GM12878 (cell line): ENCODE measurements around the gene IRAK4. TPM values are rescaled to one million over a fixed set of nuclear protein-coding genes. Genes with fewer than 3 reads are reported as not detected.

ENCODE experiments used
- BHLHE40 ChIP-seq, 2 experiments: fragments of 450-650 bp in 1 of 2; IDR thresholded peaks; 2 replicates each; pipeline ENCODE4 v1.6.1; 2011 to 2017; ENCODE audit warnings: low read depth in 2 of 2, borderline replicate concordance in 1 of 2, improper control_type of control experiment in 1 of 2, low read length in 1 of 2, mild to moderate bottlenecking in 1 of 2
- CREB1 ChIP-seq: IDR thresholded peaks from 2 replicates; pipeline ENCODE4 v1.6.1; 2012; ENCODE audit warnings: low read depth, mild to moderate bottlenecking, inconsistent platforms
- EP300 ChIP-seq, 2 experiments: fragments of 150-350 bp in 1 of 2; IDR thresholded peaks; 2 replicates each; pipeline ENCODE4 v1.6.1; 2011 to 2012; ENCODE audit warnings: low read depth in 2 of 2, low read length in 2 of 2, borderline replicate concordance in 1 of 2, improper control_type of control experiment in 1 of 2, inconsistent platforms in 1 of 2; ENCODE audit not compliant: control insufficient read depth in 1 of 2
- ETV6 ChIP-seq, 2 experiments: fragments of 450-650 bp in 1 of 2; IDR thresholded peaks in 1 of 2; conservative IDR thresholded peaks in 1 of 2; 2 replicates each; pipeline ENCODE4 v1.6.1; 2014; ENCODE audit warnings: antibody characterized with exemption in 1 of 2, borderline replicate concordance in 1 of 2, low read depth in 1 of 2, mild to moderate bottlenecking in 1 of 2, moderate library complexity in 1 of 2
- FOXM1 ChIP-seq: IDR thresholded peaks from 2 replicates; pipeline ENCODE4 v1.6.1; 2012; ENCODE audit warnings: low read depth, mild to moderate bottlenecking, inconsistent platforms, low read length, moderate library complexity
- GATAD2B ChIP-seq: fragments of 450-650 bp; conservative IDR thresholded peaks from 2 replicates; pipeline ENCODE4 v1.6.1; 2017; ENCODE audit warnings: low read depth, mild to moderate bottlenecking, moderate library complexity
- JUNB ChIP-seq: IDR thresholded peaks from 2 replicates; pipeline ENCODE4 v1.6.1; 2016; ENCODE audit warnings: antibody characterized with exemption, mild to moderate bottlenecking
- JUND ChIP-seq: IDR thresholded peaks from 2 replicates; pipeline ENCODE4 v1.6.1; 2012; ENCODE audit warnings: low read depth, mild to moderate bottlenecking, low read length, improper control_type of control experiment, moderate library complexity
- KLF5 ChIP-seq: fragments of 450-650 bp; IDR thresholded peaks from 2 replicates; pipeline ENCODE4 v1.6.1; 2014; ENCODE audit warnings: mild to moderate bottlenecking; ENCODE audit not compliant: partially characterized antibody
- MEF2B ChIP-seq: fragments of 450-650 bp; IDR thresholded peaks from 2 replicates; pipeline ENCODE4 v1.6.1; 2018; ENCODE audit warnings: mild to moderate bottlenecking, moderate library complexity; ENCODE audit not compliant: partially characterized antibody, poor library complexity, severe bottlenecking
- MTA2 ChIP-seq: fragments of 450-650 bp; IDR thresholded peaks from 2 replicates; pipeline ENCODE4 v1.6.1; 2016; ENCODE audit warnings: low read depth, mild to moderate bottlenecking, moderate library complexity
- MXI1 ChIP-seq: fragments of 150-350 bp; IDR thresholded peaks from 2 replicates; pipeline ENCODE4 v1.6.1; 2011; ENCODE audit warnings: low read depth, mild to moderate bottlenecking, inconsistent platforms, low read length, improper control_type of control experiment
- NFXL1 ChIP-seq: fragments of 450-650 bp; IDR thresholded peaks from 2 replicates; pipeline ENCODE4 v1.6.1; 2017; ENCODE audit warnings: antibody characterized with exemption, mild to moderate bottlenecking, borderline replicate concordance
- RCOR1 ChIP-seq: conservative IDR thresholded peaks from 2 replicates; pipeline ENCODE4 v1.6.1; 2012; ENCODE audit warnings: low read depth, low read length, improper control_type of control experiment
- SP1 ChIP-seq: IDR thresholded peaks from one replicate; pipeline ENCODE4 v1.6.1; 2011; ENCODE audit warnings: low read depth, low read length
- SRF ChIP-seq, 2 experiments: IDR thresholded peaks; 2 replicates each; pipeline ENCODE4 v1.6.1; 2011; ENCODE audit warnings: low read depth in 2 of 2, low read length in 2 of 2, mild to moderate bottlenecking in 1 of 2, moderate library complexity in 1 of 2
- STAT1 ChIP-seq: fragments of 450-650 bp; conservative IDR thresholded peaks from 2 replicates; pipeline ENCODE4 v1.6.1; 2014; ENCODE audit warnings: antibody characterized with exemption, mild to moderate bottlenecking
- STAT3 ChIP-seq: IDR thresholded peaks from 2 replicates; pipeline ENCODE4 v1.6.1; 2011; ENCODE audit warnings: low read depth, low read length, improper control_type of control experiment
- SUPT20H ChIP-seq: IDR thresholded peaks from 2 replicates; pipeline ENCODE4 v1.6.1; 2011; ENCODE audit warnings: low read depth, mild to moderate bottlenecking, low read length, moderate library complexity, borderline replicate concordance; ENCODE audit not compliant: control insufficient read depth
- ZNF274 ChIP-seq: IDR thresholded peaks from one replicate; pipeline ENCODE4 v1.8.0; 2011; ENCODE audit not compliant: insufficient read length, insufficient read depth
- polyA plus RNA-seq, 11 experiments: library from polyadenylated mRNA; depleted of rRNA in 4 of 11; unstranded in 6 of 11; stranded (reverse) in 5 of 11; fragments of >200 nt; fragmentation: Nextera tagmentation in 4 of 11; fragmentation: Illumina TruSeq in 1 of 11; extraction: Ambion mirVana in 4 of 11; extraction: Trizol in 1 of 11; gene quantifications; 1 replicate in 1 of 11; 2 replicates in 10 of 11; pipeline versions ENCODE4 v1.2.1 to v1.2.3, GENCODE V29; 2011 to 2016; ENCODE audit warnings: inconsistent platforms in 2 of 11, missing spikeins in 2 of 11, low read depth in 1 of 11
- total RNA-seq, 4 experiments: library from RNA; depleted of rRNA in 3 of 4; stranded (reverse); fragments of >200 nt in 3 of 4; fragmentation: Illumina TruSeq in 1 of 4; extraction: Trizol in 1 of 4; gene quantifications; 2 replicates each; pipeline versions ENCODE4 v1.2.1 to v1.2.3, GENCODE V29; 2013 to 2021
- TF ChIP-seq, protein P1 (sequence below): IDR thresholded peaks from 2 replicates; pipeline ENCODE4 v1.6.1; 2011; ENCODE audit warnings: low read depth, low read length, improper control_type of control experiment, borderline replicate concordance
- TF ChIP-seq, protein P2 (sequence below): fragments of 450-650 bp; formaldehyde crosslinking; IDR thresholded peaks from 2 replicates; pipeline ENCODE4 v1.5.0; 2022; ENCODE audit warnings: mild to moderate bottlenecking, missing genetic modification characterization
- TF ChIP-seq, protein P3 (sequence below): IDR thresholded peaks from 2 replicates; pipeline ENCODE4 v1.6.1; 2012; ENCODE audit warnings: low read length, inconsistent platforms
- TF ChIP-seq, protein P4 (sequence below): IDR thresholded peaks from 2 replicates; pipeline ENCODE4 v1.6.1; 2012; ENCODE audit warnings: low read depth, low read length, improper control_type of control experiment

The IRAK4 gene
- total and polyA plus RNA-seq, 10 of the 15 experiments (the other 5 are each of a cell fraction or from before 2014, with no cell fraction given), result 7.9 to 46.8 (median 20.9) TPM

DNA sequence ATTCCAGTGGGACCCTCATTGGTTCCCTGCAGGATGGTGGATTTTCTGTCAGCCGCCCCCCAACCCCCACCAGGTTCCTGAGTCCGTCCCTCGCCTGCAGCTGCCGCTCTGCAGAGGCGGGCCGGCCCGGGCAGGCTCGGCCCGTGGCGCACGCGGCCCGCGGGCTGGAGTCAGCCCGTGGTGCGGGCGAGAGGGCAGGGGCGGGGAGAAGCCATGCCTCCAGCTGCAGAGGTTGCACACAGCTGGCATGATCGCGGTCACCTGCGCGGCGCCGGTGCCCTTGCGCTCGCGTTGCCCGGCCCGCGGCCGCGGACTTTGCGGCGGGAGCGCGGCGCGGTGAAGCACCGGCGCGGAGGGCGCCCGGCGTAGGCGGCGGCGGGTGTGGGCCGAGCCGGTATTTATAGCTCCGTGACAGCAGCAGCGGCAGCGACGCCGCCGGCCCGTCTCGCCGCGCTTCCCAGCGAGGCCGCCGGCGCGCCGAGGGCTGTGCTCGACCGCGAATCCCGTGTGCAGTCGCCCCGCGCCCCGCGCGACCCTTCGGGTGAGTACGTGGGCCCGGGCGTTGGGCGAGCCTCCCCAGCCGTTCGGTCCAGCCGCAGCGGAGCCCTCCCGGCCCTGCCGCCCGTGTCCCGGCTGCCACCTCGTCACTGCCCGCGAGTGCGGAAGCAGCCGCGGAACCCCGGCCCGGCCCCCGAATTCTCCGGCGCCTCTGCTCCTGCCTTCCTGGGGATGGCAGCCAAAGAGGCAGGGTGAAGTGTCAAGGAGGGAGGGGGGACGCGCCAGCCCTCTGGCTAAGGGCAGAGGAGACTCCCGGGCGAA, 77.1 kb downstream of the IRAK4 start, which contains the start of gene TMEM117 (continued):
- TF ChIP-seq, protein P1, sequence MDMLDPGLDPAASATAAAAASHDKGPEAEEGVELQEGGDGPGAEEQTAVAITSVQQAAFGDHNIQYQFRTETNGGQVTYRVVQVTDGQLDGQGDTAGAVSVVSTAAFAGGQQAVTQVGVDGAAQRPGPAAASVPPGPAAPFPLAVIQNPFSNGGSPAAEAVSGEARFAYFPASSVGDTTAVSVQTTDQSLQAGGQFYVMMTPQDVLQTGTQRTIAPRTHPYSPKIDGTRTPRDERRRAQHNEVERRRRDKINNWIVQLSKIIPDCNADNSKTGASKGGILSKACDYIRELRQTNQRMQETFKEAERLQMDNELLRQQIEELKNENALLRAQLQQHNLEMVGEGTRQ, result no peak
- TF ChIP-seq CREB1 (0 out of 2 replicates have a peak, but pooled peaks have one; percentile 10), STAT3 (no peak), STAT1 (no peak), EP300 (IDR thresholded peaks at IDR 0.05; ENCODE audit: borderline replicate concordance in 1 of 2, control insufficient read depth in 1 of 2, low read depth in 2 of 2, low read length in 2 of 2) (no peak), KLF5 (peak; percentile 18), MEF2B (no peak), MTA2 (no peak), ETV6 (conservative IDR thresholded peaks at IDR 0.05 in 1 of 2, IDR thresholded peaks at IDR 0.05 in 1 of 2; ENCODE audit: borderline replicate concordance in 1 of 2, low read depth in 1 of 2) (no peak), SRF (IDR thresholded peaks at IDR 0.05; ENCODE audit: low read depth in 2 of 2, low read length in 2 of 2) (no peak), MXI1 (no peak), SUPT20H (no peak), GATAD2B (peak; percentile 99), JUNB (no peak), BHLHE40 (IDR thresholded peaks at IDR 0.05; ENCODE audit: borderline replicate concordance in 1 of 2, low read depth in 2 of 2, low read length in 1 of 2) (peak; percentile 4 to 81; a peak in 2 of 4 replicates), ZNF274 (no peak), NFXL1 (no peak), JUND (no peak), FOXM1 (no peak), RCOR1 (no peak), SP1 (no peak)
- TF ChIP-seq, protein P2, sequence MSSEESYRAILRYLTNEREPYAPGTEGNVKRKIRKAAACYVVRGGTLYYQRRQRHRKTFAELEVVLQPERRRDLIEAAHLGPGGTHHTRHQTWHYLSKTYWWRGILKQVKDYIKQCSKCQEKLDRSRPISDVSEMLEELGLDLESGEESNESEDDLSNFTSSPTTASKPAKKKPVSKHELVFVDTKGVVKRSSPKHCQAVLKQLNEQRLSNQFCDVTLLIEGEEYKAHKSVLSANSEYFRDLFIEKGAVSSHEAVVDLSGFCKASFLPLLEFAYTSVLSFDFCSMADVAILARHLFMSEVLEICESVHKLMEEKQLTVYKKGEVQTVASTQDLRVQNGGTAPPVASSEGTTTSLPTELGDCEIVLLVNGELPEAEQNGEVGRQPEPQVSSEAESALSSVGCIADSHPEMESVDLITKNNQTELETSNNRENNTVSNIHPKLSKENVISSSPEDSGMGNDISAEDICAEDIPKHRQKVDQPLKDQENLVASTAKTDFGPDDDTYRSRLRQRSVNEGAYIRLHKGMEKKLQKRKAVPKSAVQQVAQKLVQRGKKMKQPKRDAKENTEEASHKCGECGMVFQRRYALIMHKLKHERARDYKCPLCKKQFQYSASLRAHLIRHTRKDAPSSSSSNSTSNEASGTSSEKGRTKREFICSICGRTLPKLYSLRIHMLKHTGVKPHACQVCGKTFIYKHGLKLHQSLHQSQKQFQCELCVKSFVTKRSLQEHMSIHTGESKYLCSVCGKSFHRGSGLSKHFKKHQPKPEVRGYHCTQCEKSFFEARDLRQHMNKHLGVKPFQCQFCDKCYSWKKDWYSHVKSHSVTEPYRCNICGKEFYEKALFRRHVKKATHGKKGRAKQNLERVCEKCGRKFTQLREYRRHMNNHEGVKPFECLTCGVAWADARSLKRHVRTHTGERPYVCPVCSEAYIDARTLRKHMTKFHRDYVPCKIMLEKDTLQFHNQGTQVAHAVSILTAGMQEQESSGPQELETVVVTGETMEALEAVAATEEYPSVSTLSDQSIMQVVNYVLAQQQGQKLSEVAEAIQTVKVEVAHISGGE (CRISPR knock-in tag), result no peak
- TF ChIP-seq, protein P3, sequence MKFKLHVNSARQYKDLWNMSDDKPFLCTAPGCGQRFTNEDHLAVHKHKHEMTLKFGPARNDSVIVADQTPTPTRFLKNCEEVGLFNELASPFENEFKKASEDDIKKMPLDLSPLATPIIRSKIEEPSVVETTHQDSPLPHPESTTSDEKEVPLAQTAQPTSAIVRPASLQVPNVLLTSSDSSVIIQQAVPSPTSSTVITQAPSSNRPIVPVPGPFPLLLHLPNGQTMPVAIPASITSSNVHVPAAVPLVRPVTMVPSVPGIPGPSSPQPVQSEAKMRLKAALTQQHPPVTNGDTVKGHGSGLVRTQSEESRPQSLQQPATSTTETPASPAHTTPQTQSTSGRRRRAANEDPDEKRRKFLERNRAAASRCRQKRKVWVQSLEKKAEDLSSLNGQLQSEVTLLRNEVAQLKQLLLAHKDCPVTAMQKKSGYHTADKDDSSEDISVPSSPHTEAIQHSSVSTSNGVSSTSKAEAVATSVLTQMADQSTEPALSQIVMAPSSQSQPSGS, result no peak
- TF ChIP-seq, protein P4, sequence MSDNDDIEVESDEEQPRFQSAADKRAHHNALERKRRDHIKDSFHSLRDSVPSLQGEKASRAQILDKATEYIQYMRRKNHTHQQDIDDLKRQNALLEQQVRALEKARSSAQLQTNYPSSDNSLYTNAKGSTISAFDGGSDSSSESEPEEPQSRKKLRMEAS, result no peak
